H9 (cell line): ENCODE measurements around the gene SLC25A17. TPM values are rescaled to one million over a fixed set of nuclear protein-coding genes. Genes with fewer than 3 reads are reported as not detected.

Source experiments
- DNase-seq: peaks from one replicate; pipeline ENCODE4 v3.0.0-alpha.2; 2017
- H2AFZ ChIP-seq: one replicate; pipeline ENCODE4 v1.6.1; 2013; ENCODE audit warnings: mild to moderate bottlenecking, low read length, control low read depth, moderate library complexity
- H2AK5ac ChIP-seq: 2 replicates; pipeline ENCODE4 v1.6.1; 2013; ENCODE audit warnings: low read length, control low read depth, mixed read lengths; ENCODE audit not compliant: insufficient read length
- H2BK120ac ChIP-seq: one replicate; pipeline ENCODE4 v1.6.1; 2013; ENCODE audit warnings: low read depth, mild to moderate bottlenecking, low read length, control low read depth, inconsistent platforms; ENCODE audit not compliant: poor library complexity, severe bottlenecking
- H2BK12ac ChIP-seq: 2 replicates; pipeline ENCODE4 v1.6.1; 2013; ENCODE audit warnings: low read length, control low read depth, mixed read lengths, low read depth; ENCODE audit not compliant: insufficient read length
- H2BK15ac ChIP-seq: 2 replicates; pipeline ENCODE4 v1.6.1; 2013; ENCODE audit warnings: low read depth, low read length, control low read depth
- H2BK20ac ChIP-seq: one replicate; pipeline ENCODE4 v1.6.1; 2013; ENCODE audit warnings: low read depth, mild to moderate bottlenecking, low read length, control low read depth, inconsistent platforms; ENCODE audit not compliant: poor library complexity, severe bottlenecking
- H2BK5ac ChIP-seq: 2 replicates; pipeline ENCODE4 v1.6.1; 2013; ENCODE audit warnings: low read length, control low read depth, mixed read lengths; ENCODE audit not compliant: insufficient read length
- H3K14ac ChIP-seq: 2 replicates; pipeline ENCODE4 v1.6.1; 2013; ENCODE audit warnings: low read length, control low read depth; ENCODE audit not compliant: insufficient read depth
- H3K18ac ChIP-seq: 2 replicates; pipeline ENCODE4 v1.6.1; 2013; ENCODE audit warnings: low read depth, mild to moderate bottlenecking, mixed read lengths, low read length, control low read depth; ENCODE audit not compliant: insufficient read length
- H3K23ac ChIP-seq: 2 replicates; pipeline ENCODE4 v1.6.1; 2013; ENCODE audit warnings: low read length, control low read depth, mixed read lengths, low read depth; ENCODE audit not compliant: insufficient read length
- H3K23me2 ChIP-seq: 2 replicates; pipeline ENCODE4 v1.6.1; 2013; ENCODE audit warnings: low read depth, mild to moderate bottlenecking, mixed read lengths, low read length, control low read depth; ENCODE audit not compliant: insufficient read length, poor library complexity, severe bottlenecking
- H3K27ac ChIP-seq: 2 replicates; pipeline ENCODE4 v1.5.1; 2013; ENCODE audit warnings: low read length, control low read depth, mixed read lengths, low read depth; ENCODE audit not compliant: insufficient read length
- H3K27me3 ChIP-seq: 2 replicates; pipeline ENCODE4 v1.6.1; 2013; ENCODE audit warnings: low read length, control low read depth, inconsistent platforms; ENCODE audit not compliant: insufficient read depth
- H3K4ac ChIP-seq: 2 replicates; pipeline ENCODE4 v1.6.1; 2013; ENCODE audit warnings: low read depth, mild to moderate bottlenecking, control low read depth, inconsistent platforms, low read length, moderate library complexity
- H3K4me1 ChIP-seq: 2 replicates; pipeline ENCODE4 v1.6.1; 2013; ENCODE audit warnings: low read length, control low read depth, inconsistent platforms; ENCODE audit not compliant: insufficient read depth
- H3K4me2 ChIP-seq: 2 replicates; pipeline ENCODE4 v1.6.1; 2013; ENCODE audit warnings: low read length, control low read depth, mixed read lengths; ENCODE audit not compliant: insufficient read length, insufficient read depth
- H3K56ac ChIP-seq: 2 replicates; pipeline ENCODE4 v1.6.1; 2013; ENCODE audit warnings: low read depth, mild to moderate bottlenecking, mixed read lengths, low read length, control low read depth; ENCODE audit not compliant: insufficient read length
- H3K79me1 ChIP-seq: 2 replicates; pipeline ENCODE4 v1.6.1; 2013; ENCODE audit warnings: low read depth, mild to moderate bottlenecking, moderate library complexity, low read length, control low read depth, inconsistent platforms; ENCODE audit not compliant: insufficient read depth, poor library complexity, severe bottlenecking
- H3K79me2 ChIP-seq: 2 replicates; pipeline ENCODE4 v1.6.1; 2013; ENCODE audit warnings: low read length, control low read depth, inconsistent platforms; ENCODE audit not compliant: insufficient read depth
- H3K9ac ChIP-seq: 2 replicates; pipeline ENCODE4 v1.6.1; 2013; ENCODE audit warnings: low read length, control low read depth, mixed read lengths; ENCODE audit not compliant: insufficient read length; ENCODE audit errors: extremely low read depth
- H3K9me3 ChIP-seq: one replicate; pipeline ENCODE4 v1.6.1; 2013; ENCODE audit warnings: low read depth, low read length, inconsistent platforms; ENCODE audit not compliant: control insufficient read depth
- H3T11ph ChIP-seq: one replicate; pipeline ENCODE4 v1.6.1; 2013; ENCODE audit warnings: mild to moderate bottlenecking, low read length, control low read depth, inconsistent platforms
- H4K20me1 ChIP-seq: one replicate; pipeline ENCODE4 v1.6.1; 2013; ENCODE audit not compliant: control insufficient read depth, insufficient read length, insufficient read depth
- H4K5ac ChIP-seq: 2 replicates; pipeline ENCODE4 v1.6.1; 2013; ENCODE audit warnings: low read depth, mild to moderate bottlenecking, mixed read lengths, low read length, control low read depth; ENCODE audit not compliant: insufficient read length
- H4K8ac ChIP-seq: replicated peaks from 2 replicates; pipeline ENCODE4 v1.6.1; 2013; ENCODE audit warnings: low read length, control low read depth, mixed read lengths, low read depth; ENCODE audit not compliant: insufficient read length
- H4K91ac ChIP-seq: 2 replicates; pipeline ENCODE4 v1.6.1; 2013; ENCODE audit warnings: low read depth, mild to moderate bottlenecking, moderate library complexity, mixed read lengths, low read length, control low read depth; ENCODE audit not compliant: insufficient read length
- H3K27ac Mint-ChIP-seq, 3 experiments: 2 replicates in 2 of 3; 3 replicates in 1 of 3; pipeline ENCODE4 v1.8.0; 2020 to 2021; ENCODE audit warnings: mixed read lengths in 3 of 3, mild to moderate bottlenecking in 1 of 3, moderate library complexity in 1 of 3
- H3K27me3 Mint-ChIP-seq: 2 replicates; pipeline ENCODE4 v1.8.0; 2021; ENCODE audit warnings: low read depth, mild to moderate bottlenecking, moderate library complexity, mixed read lengths
- H3K36me3 Mint-ChIP-seq, 3 experiments: 2 replicates in 2 of 3; 3 replicates in 1 of 3; pipeline ENCODE4 v1.8.0; 2020 to 2021; ENCODE audit warnings: low read depth in 3 of 3, mixed read lengths in 3 of 3; ENCODE audit not compliant: insufficient read depth in 1 of 3
- H3K4me1 Mint-ChIP-seq, 2 experiments: 2 replicates each; pipeline ENCODE4 v1.8.0; 2020; ENCODE audit warnings: mixed read lengths in 2 of 2
- H3K4me3 Mint-ChIP-seq, 2 experiments: 2 replicates in 1 of 2; 3 replicates in 1 of 2; pipeline ENCODE4 v1.8.0; 2020 to 2021; ENCODE audit warnings: mild to moderate bottlenecking in 2 of 2, mixed read lengths in 2 of 2, moderate library complexity in 1 of 2
- H3K9me3 Mint-ChIP-seq, 2 experiments: 2 replicates in 1 of 2; 3 replicates in 1 of 2; pipeline ENCODE4 v1.8.0; 2020; ENCODE audit warnings: mild to moderate bottlenecking in 2 of 2, mixed read lengths in 2 of 2, moderate library complexity in 1 of 2
- CTCF ChIP-seq: fragments of 200-600 bp; sonication (generic); conservative IDR thresholded peaks from 3 replicates; pipeline ENCODE4 v1.8.0; 2021; ENCODE audit warnings: antibody characterized with exemption, mild to moderate bottlenecking
- WGBS: extraction: QIAGEN DNeasy Blood & Tissue Kit; methylation state at CpG from one replicate; pipeline ENCODE4 v1.1.7; 2013; ENCODE audit warnings: missing lambda C conversion rate, low lambda C conversion rate, mixed read lengths; ENCODE audit not compliant: insufficient read length; ENCODE audit errors: extremely low coverage; 5-methylcytosine and 5-hydroxymethylcytosine counted together
- total RNA-seq: library from RNA; stranded (reverse); gene quantifications from 2 replicates; pipeline ENCODE4 v1.2.1, GENCODE V29; 2021

SLC25A17 gene
- total RNA-seq, 1 experiment from 2014 or later: 26.5 TPM

GRCh38 chr22:40727964-40728615 lies 91.1 kb downstream of the SLC25A17 start:
- H3K9me3 ChIP-seq: no peaks in the 10 kb centered on the region
- no peak overlapping the region for H3K56ac ChIP-seq
- no peak overlapping the region for H3K23ac ChIP-seq
- H2BK12ac ChIP-seq: no peak overlapping the region
- H3K79me2 ChIP-seq: no peaks in the 10 kb centered on the region
- no peaks in the 10 kb centered on the region; the same call in 1 of the 2 replicates for H3K4me1 ChIP-seq
- no peak overlapping the region for H2BK20ac ChIP-seq
- no peak overlapping the region for H4K5ac ChIP-seq
- peak overlapping the region; percentile 59 for H3K27ac ChIP-seq
- no peak overlapping the region for H3K4me2 ChIP-seq
- peak overlapping the region; percentile 84 to 97 (median 92); a peak in 6 of 7 replicates for H3K27ac Mint-ChIP-seq
- no peak overlapping the region for H3K9ac ChIP-seq
- no peak overlapping the region for H2BK120ac ChIP-seq
- no peak overlapping the region for H2BK5ac ChIP-seq
- H3K14ac ChIP-seq: no peak overlapping the region
- peaks cover 0 to 3% of the 10 kb centered on the region in 2 experiments; a peak in 2 of 5 replicates for H3K9me3 Mint-ChIP-seq
- H3K4me1 Mint-ChIP-seq: peaks cover 39 to 44% of the 10 kb centered on the region in 2 experiments
- peak overlapping the region; percentile 53 for H3K18ac ChIP-seq
- TF ChIP-seq CTCF: no peak
- H3K4me3 Mint-ChIP-seq: no peak overlapping the region
- no peak overlapping the region for H2BK15ac ChIP-seq
- H2AFZ ChIP-seq: no peak overlapping the region
- no peaks in the 10 kb centered on the region; a peak in 2 of 7 replicates for H3K36me3 Mint-ChIP-seq
- H4K8ac ChIP-seq: no peak overlapping the region
- no peak overlapping the region for H2AK5ac ChIP-seq
- H3T11ph ChIP-seq: no peak overlapping the region
- no peaks in the 10 kb centered on the region for H3K23me2 ChIP-seq
- no peaks in the 10 kb centered on the region for H3K27me3 ChIP-seq
- H4K20me1 ChIP-seq: no peaks in the 10 kb centered on the region
- peak overlapping the region; percentile 13; the same call in 1 of the 2 replicates for H3K4ac ChIP-seq
- H4K91ac ChIP-seq: peak overlapping the region; percentile 69
- no CpG with 5 or more reads among the region's 14 CpGs for WGBS
- DNase-seq: no peak
- no peaks in the 10 kb centered on the region for H3K79me1 ChIP-seq
- no peaks in the 10 kb centered on the region for H3K27me3 Mint-ChIP-seq
